Testis (tissue), 3 donors: ENCODE measurements around the gene SLC7A6. TPM values are rescaled to one million over a fixed set of nuclear protein-coding genes. Genes with fewer than 3 reads are reported as not detected.
A peak's percentile ranks its signal among the peaks of the same experiment; 100 is the strongest.

ENCODE experiments used
- DNase-seq: peaks from one replicate; pipeline ENCODE4 v3.0.0-alpha.2; 2019
- H3K27ac ChIP-seq, 2 donors: fragments of 200-600 bp; sonication (generic); one replicate each; pipeline ENCODE4 v1.5.1; 2019
- H3K27me3 ChIP-seq: fragments of 200-600 bp; sonication (generic); one replicate; pipeline ENCODE4 v1.5.1; 2019
- H3K36me3 ChIP-seq: fragments of 200-600 bp; sonication (generic); one replicate; pipeline ENCODE4 v1.5.1; 2017; ENCODE audit warnings: low read depth; ENCODE audit errors: missing control alignments
- H3K4me1 ChIP-seq: fragments of 200-600 bp; sonication (generic); one replicate; pipeline ENCODE4 v1.5.1; 2019
- H3K4me3 ChIP-seq, 2 donors: fragments of 200-600 bp; sonication (generic); one replicate each; pipeline ENCODE4 v1.5.1; 2017 to 2019
- H3K9me3 ChIP-seq: fragments of 200-600 bp; sonication (generic); one replicate; pipeline ENCODE4 v1.5.1; 2017
- CTCF ChIP-seq, 3 experiments: fragments of 450-650 bp in 2 of 3; fragments of 200-600 bp in 1 of 3; sonication (generic) in 1 of 3; IDR thresholded peaks; one replicate each; pipeline ENCODE4 v1.5.1; 2016 to 2019; ENCODE audit warnings: antibody characterized with exemption in 3 of 3, mild to moderate bottlenecking in 2 of 3, moderate library complexity in 1 of 3
- POLR2A ChIP-seq: fragments of 450-650 bp; IDR thresholded peaks from one replicate; pipeline ENCODE4 v1.6.1; 2017; ENCODE audit warnings: antibody characterized with exemption, mild to moderate bottlenecking, moderate library complexity
- WGBS, 2 donors: methylation state at CpG; one replicate each; pipeline ENCODE4 v1.1.5; 2018; 5-methylcytosine and 5-hydroxymethylcytosine counted together
- intact Hi-C: fragments of 100-400 bp; cut with DNase I; formaldehyde crosslinking; loops from one replicate; pipeline ENCODE4 v1.15.1; 2023; ENCODE audit warnings: low total_unique reads
- polyA plus RNA-seq: library from polyadenylated mRNA; stranded (reverse); fragments of 350-450 nt; fragmentation: Illumina TruSeq; extraction: RNeasy Lipid Tissue Mini Kit (QIAGEN cat#74804); gene quantifications from one replicate; pipeline ENCODE4 v1.2.3, GENCODE V29; 2014; ENCODE audit warnings: low read depth, low replicate concordance; ENCODE audit not compliant: insufficient read depth
- total RNA-seq, 2 donors: library from RNA; depleted of rRNA; stranded (reverse); fragments of >200 nt; gene quantifications; one replicate each; pipeline ENCODE4 v1.2.3, GENCODE V29; 2016

The SLC7A6 gene
- total and polyA plus RNA-seq, 3 donors from 2014 or later = 28.6 to 48.6 (median 42.2) TPM

- no peaks in the 10 kb centered on the region for H3K27me3 ChIP-seq
- peaks cover 7% of the 10 kb centered on the region for H3K4me1 ChIP-seq
- intact Hi-C loops = loop anchor here (5.0 kb wide), 1 partner anchor 48 kb away; the partner anchor contains the start of gene SLC7A6
- H3K36me3 ChIP-seq = no peaks in the 10 kb centered on the region
- DNase-seq = no peak
- H3K9me3 ChIP-seq = no peaks in the 10 kb centered on the region
- H3K4me3 ChIP-seq = peak overlapping the region; percentile 67 to 92
- TF ChIP-seq POLR2A (no peak), CTCF (IDR thresholded peaks at IDR 0.05) (no peak)
- 1% methylated on average over 29 of the region's 29 CpGs; no CpG with 5 or more reads in 1 of the 2 donors for WGBS, 2 donors
- peak overlapping the region; percentile 31 to 71 for H3K27ac ChIP-seq
These were observed 46.1 kb downstream of the SLC7A6 start for GRCh38 chr16:68310437-68310773.

- no peaks in the 10 kb centered on the region for H3K9me3 ChIP-seq
- peak within 1 kb of the TSS; percentile 31 to 71 for H3K27ac ChIP-seq
- TF ChIP-seq POLR2A = no peak
- peak in 2 of 3 experiments; percentile 35 to 47 for TF ChIP-seq CTCF (IDR thresholded peaks at IDR 0.05)
- H3K4me3 ChIP-seq = peak within 1 kb of the TSS; percentile 67 to 92
- intact Hi-C loops = loop anchor here (5.0 kb wide), 1 partner anchor 49 kb away; the partner anchor contains the start of gene SLC7A6
- H3K4me1 ChIP-seq = peaks cover 7% of the 10 kb centered on the region
- no peaks in the 10 kb centered on the region for H3K27me3 ChIP-seq
- 0 to 13% methylated on average over 3 to 62 of the region's 62 CpGs for WGBS, 2 donors
- no peaks in the 10 kb centered on the region for H3K36me3 ChIP-seq
- peak; percentile 97 for DNase-seq
These were observed 46.6 kb downstream of the SLC7A6 start, which contains the start of the genes PRMT7 and SLC7A6OS for GRCh38 chr16:68310774-68311511. Gene PRMT7 (plus strand): TSS chr16:68311019. CDS start chr16:68315980, 4,961 bp downstream. Gene SLC7A6OS (minus strand): TSS chr16:68310946. CDS start chr16:68310926, 20 bp downstream.

GRCh38 chr16:68313116-68313515, 48.8 kb downstream of the SLC7A6 start:
- intact Hi-C loops = loop anchor here (5.0 kb wide), 1 partner anchor 51 kb away; the partner anchor contains the start of gene SLC7A6
- no peaks in the 10 kb centered on the region for H3K36me3 ChIP-seq

GRCh38 chr16:68319185-68319908, 55.0 kb downstream of the SLC7A6 start:
- H3K36me3 ChIP-seq = no peaks in the 10 kb centered on the region
- H3K9me3 ChIP-seq = no peaks in the 10 kb centered on the region
- TF ChIP-seq POLR2A (no peak), CTCF (IDR thresholded peaks at IDR 0.05) (no peak)
- no peaks in the 10 kb centered on the region for H3K27me3 ChIP-seq
- 84 to 87% methylated on average over 6 of the region's 6 CpGs for WGBS, 2 donors
- no peak overlapping the region for H3K4me3 ChIP-seq
- H3K4me1 ChIP-seq = no peaks in the 10 kb centered on the region
- intact Hi-C loops = no loop called here
- DNase-seq = no peak
- no peak overlapping the region for H3K27ac ChIP-seq

More at GRCh38 chr16:68313116-68313515, 48.8 kb downstream of the SLC7A6 start:
- H3K9me3 ChIP-seq = no peaks in the 10 kb centered on the region
- H3K4me1 ChIP-seq = peaks cover 7% of the 10 kb centered on the region
- H3K27me3 ChIP-seq = no peaks in the 10 kb centered on the region
- no peak overlapping the region for H3K4me3 ChIP-seq
- WGBS, 2 donors = 84 to 90% methylated on average over 4 of the region's 4 CpGs
- no peak for DNase-seq
- no peak overlapping the region for H3K27ac ChIP-seq
- TF ChIP-seq POLR2A = no peak
- TF ChIP-seq CTCF (IDR thresholded peaks at IDR 0.05) = no peak
